GM23338 (cell line): ENCODE measurements around the gene HCK. TPM values are rescaled to one million over a fixed set of nuclear protein-coding genes. Genes with fewer than 3 reads are reported as not detected.

Experiments used
- ATAC-seq: fragments of 200-7000 bp; cut with Tn5 transposase; 3 replicates; pipeline ENCODE4 v1.9.1; 2020
- DNase-seq: peaks from one replicate; pipeline ENCODE4 v3.0.0-alpha.2; 2015; ENCODE audit warnings: low spot score
- H2AFZ ChIP-seq: fragments of 200-600 bp; sonication (generic); 2 replicates; pipeline ENCODE4 v1.8.0; 2016; ENCODE audit warnings: antibody characterized with exemption, mild to moderate bottlenecking, moderate library complexity
- H3F3A ChIP-seq: fragments of 200-600 bp; sonication (generic); replicated peaks from 2 replicates; pipeline ENCODE4 v1.8.0; 2017; ENCODE audit warnings: antibody characterized with exemption, mixed run types, low read depth
- H3K27ac ChIP-seq: fragments of 200-600 bp; sonication (generic); 2 replicates; pipeline ENCODE4 v1.6.1; 2016; ENCODE audit warnings: low read depth
- H3K27me3 ChIP-seq: fragments of 200-600 bp; sonication (generic); 2 replicates; pipeline ENCODE4 v1.8.0; 2016; ENCODE audit warnings: mild to moderate bottlenecking, mixed run types, moderate library complexity; ENCODE audit not compliant: insufficient read depth
- H3K36me3 ChIP-seq: fragments of 200-600 bp; sonication (generic); 2 replicates; pipeline ENCODE4 v1.8.0; 2016; ENCODE audit warnings: mild to moderate bottlenecking; ENCODE audit not compliant: insufficient read depth
- H3K4me1 ChIP-seq: fragments of 200-600 bp; sonication (generic); 2 replicates; pipeline ENCODE4 v1.8.0; 2016; ENCODE audit warnings: mild to moderate bottlenecking, moderate library complexity; ENCODE audit not compliant: insufficient read depth
- H3K4me2 ChIP-seq: fragments of 200-600 bp; sonication (generic); 2 replicates; pipeline ENCODE4 v1.7.1; 2017; ENCODE audit warnings: mixed run types
- H3K4me3 ChIP-seq: fragments of 200-600 bp; sonication (generic); 2 replicates; pipeline ENCODE4 v1.6.1; 2016; ENCODE audit warnings: mixed run types
- H3K79me2 ChIP-seq: fragments of 200-600 bp; sonication (generic); replicated peaks from 2 replicates; pipeline ENCODE4 v1.8.0; 2017; ENCODE audit warnings: mild to moderate bottlenecking; ENCODE audit not compliant: insufficient read depth
- H3K9me2 ChIP-seq: fragments of 200-600 bp; sonication (generic); 2 replicates; pipeline ENCODE4 v1.8.0; 2017; ENCODE audit not compliant: insufficient read depth
- H4K20me1 ChIP-seq: fragments of 200-600 bp; sonication (generic); replicated peaks from 2 replicates; pipeline ENCODE4 v1.8.0; 2017; ENCODE audit warnings: mild to moderate bottlenecking; ENCODE audit not compliant: insufficient read depth
- H3K27ac Mint-ChIP-seq: 2 replicates; pipeline ENCODE4 v1.8.0; 2020; ENCODE audit warnings: inconsistent platforms, mild to moderate bottlenecking, moderate library complexity, mixed read lengths
- H3K27me3 Mint-ChIP-seq: 3 replicates; pipeline ENCODE4 v1.8.0; 2022; ENCODE audit warnings: low read depth, mild to moderate bottlenecking, moderate library complexity, mixed read lengths, inconsistent platforms; ENCODE audit not compliant: insufficient read depth, poor library complexity
- H3K36me3 Mint-ChIP-seq: 3 replicates; pipeline ENCODE4 v1.8.0; 2021; ENCODE audit warnings: low read depth, mild to moderate bottlenecking, inconsistent platforms, moderate library complexity, mixed read lengths
- H3K4me1 Mint-ChIP-seq: 3 replicates; pipeline ENCODE4 v1.8.0; 2020; ENCODE audit warnings: mild to moderate bottlenecking, inconsistent platforms, mixed read lengths
- H3K4me3 Mint-ChIP-seq: 3 replicates; pipeline ENCODE4 v1.8.0; 2021; ENCODE audit warnings: moderate library complexity, mild to moderate bottlenecking, inconsistent platforms, mixed read lengths
- H3K9me3 Mint-ChIP-seq: 3 replicates; pipeline ENCODE4 v1.8.0; 2020; ENCODE audit warnings: moderate library complexity, mild to moderate bottlenecking, inconsistent platforms, mixed read lengths
- CREB1 ChIP-seq: fragments of 250-450 bp; sonication (Bioruptor Pico); IDR thresholded peaks from 2 replicates; pipeline ENCODE4 v1.5.0; 2020; ENCODE audit warnings: low read depth, mild to moderate bottlenecking, moderate library complexity
- CTCF ChIP-seq, 2 experiments: fragments of 200-600 bp in 1 of 2; sonication (generic) in 1 of 2; conservative IDR thresholded peaks; 2 replicates each; pipeline versions ENCODE4 v1.5.1 to v1.6.1; 2016 to 2017; ENCODE audit warnings: antibody characterized with exemption in 2 of 2, low read depth in 2 of 2, mild to moderate bottlenecking in 2 of 2, moderate library complexity in 1 of 2
- EZH2 ChIP-seq: fragments of 200-600 bp; sonication (generic); IDR thresholded peaks from one replicate; pipeline ENCODE4 v1.8.0; 2017; ENCODE audit warnings: antibody characterized with exemption, mild to moderate bottlenecking, low read depth; ENCODE audit not compliant: unreplicated experiment
- EZH2phosphoT487 ChIP-seq: fragments of 200-600 bp; sonication (generic); IDR thresholded peaks from one replicate; pipeline ENCODE4 v1.8.1; 2018; ENCODE audit warnings: antibody characterized with exemption; ENCODE audit not compliant: unreplicated experiment
- JUNB ChIP-seq: IDR thresholded peaks from one replicate; pipeline ENCODE4 v1.6.1; 2016; ENCODE audit warnings: antibody characterized with exemption; ENCODE audit not compliant: unreplicated experiment
- NANOG ChIP-seq: IDR thresholded peaks from 2 replicates; pipeline ENCODE4 v1.6.1; 2016; ENCODE audit warnings: antibody characterized with exemption, borderline replicate concordance
- POLR2AphosphoS5 ChIP-seq: IDR thresholded peaks from 2 replicates; pipeline ENCODE4 v1.6.1; 2016; ENCODE audit warnings: antibody characterized with exemption, low read depth
- REST ChIP-seq: IDR thresholded peaks from one replicate; pipeline ENCODE4 v1.6.1; 2018; ENCODE audit warnings: antibody characterized with exemption; ENCODE audit not compliant: unreplicated experiment
- STAT1 ChIP-seq: IDR thresholded peaks from one replicate; pipeline ENCODE4 v1.6.1; 2016; ENCODE audit warnings: antibody characterized with exemption; ENCODE audit not compliant: unreplicated experiment
- ZNF114 ChIP-seq: fragments of 250-450 bp; sonication (Bioruptor Pico); IDR thresholded peaks from 2 replicates; pipeline ENCODE4 v1.5.0; 2020; ENCODE audit warnings: mild to moderate bottlenecking, moderate library complexity
- ZNF331 ChIP-seq: fragments of 250-450 bp; sonication (Bioruptor Pico); IDR thresholded peaks from 2 replicates; pipeline ENCODE4 v1.5.0; 2020; ENCODE audit warnings: low read depth, mild to moderate bottlenecking, moderate library complexity
- ZNF462 ChIP-seq: fragments of 250-450 bp; sonication (Bioruptor Pico); IDR thresholded peaks from 2 replicates; pipeline ENCODE4 v1.5.0; 2020; ENCODE audit warnings: mild to moderate bottlenecking, moderate library complexity
- polyA plus RNA-seq: library from polyadenylated mRNA; unstranded; fragments of >200 nt; fragmentation: Nextera tagmentation; extraction: Ambion mirVana; gene quantifications from 2 replicates; pipeline ENCODE4 v1.2.1, GENCODE V29; 2016
- total RNA-seq: library from RNA; depleted of rRNA; stranded (reverse); fragments of >200 nt; shearing (Covaris generic); gene quantifications from 2 replicates; pipeline ENCODE4 v1.2.3, GENCODE V29; 2014

HCK gene
- total and polyA plus RNA-seq, 2 experiments from 2014 or later: 0.97 TPM; not detected in 1

GRCh38 chr20:32144898-32145662 is 93.0 kb downstream of the HCK start (continued):
- TF ChIP-seq REST: no peak
- TF ChIP-seq EZH2: no peak
- no peak for TF ChIP-seq ZNF114 (CRISPR knock-in tag)
- no peak for TF ChIP-seq ZNF331 (CRISPR knock-in tag)

GRCh38 chr20:32149566-32150170 is 97.6 kb downstream of the HCK start:
- Histone ChIP-seq H3K4me2 (no peak overlapping the region), H3K36me3 (peaks cover 73% of the 10 kb centered on the region), H2AFZ (no peak overlapping the region), H3F3A (peaks cover 14% of the 10 kb centered on the region; the same call in 1 of the 2 replicates), H3K27ac (no peak overlapping the region), H3K4me3 (no peak overlapping the region), H3K9me2 (no peaks in the 10 kb centered on the region), H3K4me1 (no peaks in the 10 kb centered on the region), H3K79me2 (no peaks in the 10 kb centered on the region), H3K27me3 (no peaks in the 10 kb centered on the region), H4K20me1 (peaks cover 15% of the 10 kb centered on the region)
- Mint-ChIP-seq H3K9me3 (no peaks in the 10 kb centered on the region), H3K4me1 (no peaks in the 10 kb centered on the region), H3K36me3 (peaks cover 77% of the 10 kb centered on the region), H3K27me3 (peaks cover 7% of the 10 kb centered on the region), H3K27ac (no peak overlapping the region), H3K4me3 (no peak overlapping the region)
- DNase-seq: no peak
- ATAC-seq: no peak
- no peak for TF ChIP-seq CREB1 (CRISPR knock-in tag)
- TF ChIP-seq ZNF114 (CRISPR knock-in tag): no peak
- TF ChIP-seq EZH2: no peak
- TF ChIP-seq STAT1: no peak
- no peak for TF ChIP-seq EZH2phosphoT487
- TF ChIP-seq ZNF462 (CRISPR knock-in tag): no peak
- TF ChIP-seq JUNB: no peak
- no peak for TF ChIP-seq CTCF (conservative IDR thresholded peaks at IDR 0.05; ENCODE audit: low read depth in 2 of 2)
- TF ChIP-seq NANOG: no peak
- no peak for TF ChIP-seq POLR2AphosphoS5
